Measurements from ENCODE around the gene NTNG1.

Gene NTNG1

GRCh38 chr1:107405236-107405635, 264.4 kb downstream of the NTNG1 start:
- DNase-seq = no peak
- no peak for TF ChIP-seq CTCF (IDR thresholded peaks at IDR 0.05)
- Histone ChIP-seq H3K4me1 (no peaks in the 10 kb centered on the region), H3K4me3 (no peak overlapping the region), H3K36me3 (no peaks in the 10 kb centered on the region), H3K27me3 (no peaks in the 10 kb centered on the region), H3K27ac (no peak overlapping the region), H3K9me3 (no peaks in the 10 kb centered on the region)
- intact Hi-C loops (cut with DNase I; ENCODE audit: low total_unique reads) = no loop called here

- intact Hi-C loops (cut with DNase I; ENCODE audit: low total_unique reads) = no loop called here
- Histone ChIP-seq H3K4me3 (no peak overlapping the region), H3K27ac (no peak overlapping the region), H3K4me1 (no peaks in the 10 kb centered on the region), H3K36me3 (no peaks in the 10 kb centered on the region), H3K9me3 (no peaks in the 10 kb centered on the region), H3K27me3 (no peaks in the 10 kb centered on the region)
- DNase-seq = no peak
- TF ChIP-seq CTCF (IDR thresholded peaks at IDR 0.05) = no peak
Observed at GRCh38 chr1:107407011-107407410, 266.2 kb downstream of the NTNG1 start.

GRCh38 chr1:107413546-107413945, 272.7 kb downstream of the NTNG1 start:
- no peaks in the 10 kb centered on the region for H3K9me3 ChIP-seq
- no peaks in the 10 kb centered on the region for H3K4me1 ChIP-seq
- H3K27ac ChIP-seq = no peak overlapping the region
- intact Hi-C loops (cut with DNase I; ENCODE audit: low total_unique reads) = no loop called here
- H3K4me3 ChIP-seq = no peak overlapping the region
- no peak for TF ChIP-seq CTCF (IDR thresholded peaks at IDR 0.05)
- H3K36me3 ChIP-seq = no peaks in the 10 kb centered on the region
- no peak for DNase-seq
- H3K27me3 ChIP-seq = no peaks in the 10 kb centered on the region

- DNase-seq = no peak
- H3K27ac ChIP-seq = no peak overlapping the region
- intact Hi-C loops (cut with DNase I; ENCODE audit: low total_unique reads) = no loop called here
- H3K4me1 ChIP-seq = no peaks in the 10 kb centered on the region
- no peak overlapping the region for H3K4me3 ChIP-seq
- no peaks in the 10 kb centered on the region for H3K27me3 ChIP-seq
- H3K9me3 ChIP-seq = no peaks in the 10 kb centered on the region
- no peak for TF ChIP-seq CTCF (IDR thresholded peaks at IDR 0.05)
- no peaks in the 10 kb centered on the region for H3K36me3 ChIP-seq
Observed at GRCh38 chr1:107413951-107414350, 273.1 kb downstream of the NTNG1 start.

- Histone ChIP-seq H3K27me3 (no peaks in the 10 kb centered on the region), H3K9me3 (no peaks in the 10 kb centered on the region), H3K4me3 (no peak overlapping the region), H3K36me3 (no peaks in the 10 kb centered on the region), H3K4me1 (no peaks in the 10 kb centered on the region), H3K27ac (no peak overlapping the region)
- intact Hi-C loops (cut with DNase I; ENCODE audit: low total_unique reads) = no loop called here
- no peak for DNase-seq
- TF ChIP-seq CTCF (IDR thresholded peaks at IDR 0.05) = no peak
Observed at GRCh38 chr1:107414550-107414949, 273.7 kb downstream of the NTNG1 start.

GRCh38 chr1:107415241-107415640, 274.4 kb downstream of the NTNG1 start:
- H3K9me3 ChIP-seq = no peaks in the 10 kb centered on the region
- H3K4me3 ChIP-seq = no peak overlapping the region
- H3K27ac ChIP-seq = no peak overlapping the region
- intact Hi-C loops (cut with DNase I; ENCODE audit: low total_unique reads) = no loop called here
- H3K4me1 ChIP-seq = no peaks in the 10 kb centered on the region
- DNase-seq = no peak
- H3K27me3 ChIP-seq = no peaks in the 10 kb centered on the region
- H3K36me3 ChIP-seq = no peaks in the 10 kb centered on the region
- TF ChIP-seq CTCF (IDR thresholded peaks at IDR 0.05) = no peak

Measured in tibial artery (tissue), 4 donors.